ENCODE data around the gene NID1.

Gene NID1

GRCh38 chr1:235941876-235942624, 122.8 kb downstream of the NID1 start:
- Histone ChIP-seq H3F3A (ENCODE audit: insufficient read depth, low read length) (no peaks in the 10 kb centered on the region), H2AFZ (ENCODE audit: low read length) (no peak overlapping the region), H3K4me1 (ENCODE audit: low read length) (no peaks in the 10 kb centered on the region), H3K9ac (ENCODE audit: low read length) (no peak overlapping the region), H3K79me2 (ENCODE audit: low read length) (no peaks in the 10 kb centered on the region), H3K36me3 (replicated peaks; ENCODE audit: insufficient read depth, low read length) (no peaks in the 10 kb centered on the region), H3K27me3 (replicated peaks; ENCODE audit: insufficient read depth, low read length) (no peaks in the 10 kb centered on the region), H3K9me2 (replicated peaks; ENCODE audit: insufficient read depth, low read length) (no peaks in the 10 kb centered on the region), H3K27ac (ENCODE audit: low read length) (no peak overlapping the region), H4K20me1 (ENCODE audit: insufficient read depth, low read length) (no peaks in the 10 kb centered on the region), H3K4me3 (ENCODE audit: low read length) (no peak overlapping the region), H3K9me3 (replicated peaks; ENCODE audit: insufficient read depth, low read length) (no peaks in the 10 kb centered on the region), H3K4me2 (ENCODE audit: low read depth, low read length) (no peak overlapping the region)
- TF ChIP-seq EZH2 (optimal IDR thresholded peaks at IDR 0.05; ENCODE audit: low read depth, low read length) (no peak), EZH2phosphoT487 (IDR thresholded peaks at IDR 0.05; ENCODE audit: low read length) (no peak)
- TF ChIP-seq, protein P1, sequence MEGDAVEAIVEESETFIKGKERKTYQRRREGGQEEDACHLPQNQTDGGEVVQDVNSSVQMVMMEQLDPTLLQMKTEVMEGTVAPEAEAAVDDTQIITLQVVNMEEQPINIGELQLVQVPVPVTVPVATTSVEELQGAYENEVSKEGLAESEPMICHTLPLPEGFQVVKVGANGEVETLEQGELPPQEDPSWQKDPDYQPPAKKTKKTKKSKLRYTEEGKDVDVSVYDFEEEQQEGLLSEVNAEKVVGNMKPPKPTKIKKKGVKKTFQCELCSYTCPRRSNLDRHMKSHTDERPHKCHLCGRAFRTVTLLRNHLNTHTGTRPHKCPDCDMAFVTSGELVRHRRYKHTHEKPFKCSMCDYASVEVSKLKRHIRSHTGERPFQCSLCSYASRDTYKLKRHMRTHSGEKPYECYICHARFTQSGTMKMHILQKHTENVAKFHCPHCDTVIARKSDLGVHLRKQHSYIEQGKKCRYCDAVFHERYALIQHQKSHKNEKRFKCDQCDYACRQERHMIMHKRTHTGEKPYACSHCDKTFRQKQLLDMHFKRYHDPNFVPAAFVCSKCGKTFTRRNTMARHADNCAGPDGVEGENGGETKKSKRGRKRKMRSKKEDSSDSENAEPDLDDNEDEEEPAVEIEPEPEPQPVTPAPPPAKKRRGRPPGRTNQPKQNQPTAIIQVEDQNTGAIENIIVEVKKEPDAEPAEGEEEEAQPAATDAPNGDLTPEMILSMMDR (IDR thresholded peaks at IDR 0.05; ENCODE audit: low read length): no peak
- no peak for DNase-seq

- Histone ChIP-seq H4K20me1 (ENCODE audit: insufficient read depth, low read length) (no peaks in the 10 kb centered on the region), H3K4me1 (ENCODE audit: low read length) (no peaks in the 10 kb centered on the region), H3K79me2 (ENCODE audit: low read length) (no peaks in the 10 kb centered on the region), H3K9me3 (replicated peaks; ENCODE audit: insufficient read depth, low read length) (no peaks in the 10 kb centered on the region), H2AFZ (ENCODE audit: low read length) (no peak overlapping the region), H3K27me3 (replicated peaks; ENCODE audit: insufficient read depth, low read length) (no peaks in the 10 kb centered on the region), H3K4me3 (ENCODE audit: low read length) (no peak overlapping the region), H3K9me2 (replicated peaks; ENCODE audit: insufficient read depth, low read length) (no peaks in the 10 kb centered on the region), H3K9ac (ENCODE audit: low read length) (no peak overlapping the region), H3K4me2 (ENCODE audit: low read depth, low read length) (no peak overlapping the region), H3K27ac (ENCODE audit: low read length) (no peak overlapping the region), H3F3A (ENCODE audit: insufficient read depth, low read length) (no peaks in the 10 kb centered on the region), H3K36me3 (replicated peaks; ENCODE audit: insufficient read depth, low read length) (no peaks in the 10 kb centered on the region)
- DNase-seq: no peak
- TF ChIP-seq EZH2phosphoT487 (IDR thresholded peaks at IDR 0.05; ENCODE audit: low read length) (no peak), EZH2 (optimal IDR thresholded peaks at IDR 0.05; ENCODE audit: low read depth, low read length) (no peak)
- TF ChIP-seq, protein P1 (IDR thresholded peaks at IDR 0.05; ENCODE audit: low read length): no peak
Observed at GRCh38 chr1:235940285-235940684, 124.6 kb downstream of the NID1 start.

DNA sequence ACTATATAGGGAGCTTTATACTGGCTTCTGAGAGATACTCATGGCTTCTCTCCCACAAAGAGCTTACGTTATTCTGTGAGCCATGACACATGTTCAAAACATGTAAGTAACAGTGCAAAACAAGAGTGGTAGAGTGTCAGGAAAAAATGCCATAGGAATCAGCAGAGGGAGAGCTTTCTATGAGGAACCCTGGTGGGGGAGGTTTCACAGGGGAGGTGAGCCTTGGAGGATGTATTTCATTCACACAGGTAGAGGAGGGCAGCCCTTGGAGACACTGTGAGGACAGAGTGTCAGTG, 125.5 kb downstream of the NID1 start:
- Histone ChIP-seq H3K9ac (ENCODE audit: low read length) (no peak overlapping the region), H3K27ac (ENCODE audit: low read length) (no peak overlapping the region), H3K4me1 (ENCODE audit: low read length) (no peaks in the 10 kb centered on the region), H3K9me2 (replicated peaks; ENCODE audit: insufficient read depth, low read length) (no peaks in the 10 kb centered on the region), H4K20me1 (ENCODE audit: insufficient read depth, low read length) (no peaks in the 10 kb centered on the region), H3K4me3 (ENCODE audit: low read length) (no peak overlapping the region), H2AFZ (ENCODE audit: low read length) (no peak overlapping the region), H3K9me3 (replicated peaks; ENCODE audit: insufficient read depth, low read length) (no peaks in the 10 kb centered on the region), H3F3A (ENCODE audit: insufficient read depth, low read length) (no peaks in the 10 kb centered on the region), H3K4me2 (ENCODE audit: low read depth, low read length) (no peak overlapping the region), H3K27me3 (replicated peaks; ENCODE audit: insufficient read depth, low read length) (no peaks in the 10 kb centered on the region), H3K79me2 (ENCODE audit: low read length) (no peaks in the 10 kb centered on the region), H3K36me3 (replicated peaks; ENCODE audit: insufficient read depth, low read length) (no peaks in the 10 kb centered on the region)
- no peak for DNase-seq
- no peak for TF ChIP-seq EZH2 (optimal IDR thresholded peaks at IDR 0.05; ENCODE audit: low read depth, low read length)
- TF ChIP-seq, protein P1 (IDR thresholded peaks at IDR 0.05; ENCODE audit: low read length): no peak
- TF ChIP-seq EZH2phosphoT487 (IDR thresholded peaks at IDR 0.05; ENCODE audit: low read length): no peak
